Measurements from ENCODE around the gene TTC24. TPM values are rescaled to one million over a fixed set of nuclear protein-coding genes. Genes with fewer than 3 reads are reported as not detected.

TTC24 gene
- 1.2 TPM for total RNA-seq

DNA sequence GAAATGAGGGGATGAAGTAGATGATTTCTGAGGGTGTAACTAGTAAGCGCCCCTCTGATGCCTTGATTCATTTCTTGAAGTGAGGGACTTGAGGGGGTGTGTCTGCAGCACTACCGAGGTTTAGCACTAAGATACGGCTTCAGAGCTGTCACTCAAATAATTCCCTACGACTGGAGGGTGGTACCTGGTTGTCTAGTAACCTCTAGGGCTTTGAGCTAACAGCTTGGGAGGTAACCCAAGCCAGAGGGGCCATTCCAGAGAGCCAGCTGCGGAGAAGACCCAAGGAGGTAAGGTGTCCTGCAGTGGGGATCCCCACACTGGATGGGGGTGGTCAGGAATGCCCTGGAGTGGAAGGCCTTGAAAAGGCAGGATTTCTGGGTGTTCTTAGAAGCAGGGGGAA lies at the start of gene TTC24:
TTC24 (plus strand) TSS at position 252 of the 400 bp plus-strand sequence. CDS start 1,642 bp downstream, outside the sequence.
- H3K4me1 ChIP-seq (ENCODE audit: insufficient read depth, low read length) = peaks cover 32% of the 10 kb centered on the region
- H3K9me3 ChIP-seq (ENCODE audit: low read depth, low read length) = no peaks in the 10 kb centered on the region
- H3K27me3 ChIP-seq (ENCODE audit: insufficient read depth, low read length) = no peaks in the 10 kb centered on the region
- H3K4me3 ChIP-seq (ENCODE audit: low read length) = no peak within 1 kb of the TSS

GRCh38 chr1:156530006-156530405 lies 49.5 kb upstream of the TTC24 start:
- Histone ChIP-seq H3K4me3 (ENCODE audit: low read length) (no peak overlapping the region), H3K27me3 (ENCODE audit: insufficient read depth, low read length) (no peaks in the 10 kb centered on the region), H3K9me3 (ENCODE audit: low read depth, low read length) (no peaks in the 10 kb centered on the region), H3K4me1 (ENCODE audit: insufficient read depth, low read length) (peaks cover 17% of the 10 kb centered on the region)

- Histone ChIP-seq H3K9me3 (ENCODE audit: low read depth, low read length) (no peaks in the 10 kb centered on the region), H3K4me1 (ENCODE audit: insufficient read depth, low read length) (no peaks in the 10 kb centered on the region), H3K27me3 (ENCODE audit: insufficient read depth, low read length) (no peaks in the 10 kb centered on the region), H3K4me3 (ENCODE audit: low read length) (no peak overlapping the region)
Measured at GRCh38 chr1:156532374-156532773, 47.1 kb upstream of the TTC24 start.

GRCh38 chr1:156533568-156534220 lies 45.8 kb upstream of the TTC24 start:
- no peak overlapping the region for H3K4me3 ChIP-seq (ENCODE audit: low read length)
- no peaks in the 10 kb centered on the region for H3K4me1 ChIP-seq (ENCODE audit: insufficient read depth, low read length)
- no peaks in the 10 kb centered on the region for H3K9me3 ChIP-seq (ENCODE audit: low read depth, low read length)
- no peaks in the 10 kb centered on the region for H3K27me3 ChIP-seq (ENCODE audit: insufficient read depth, low read length)

DNA sequence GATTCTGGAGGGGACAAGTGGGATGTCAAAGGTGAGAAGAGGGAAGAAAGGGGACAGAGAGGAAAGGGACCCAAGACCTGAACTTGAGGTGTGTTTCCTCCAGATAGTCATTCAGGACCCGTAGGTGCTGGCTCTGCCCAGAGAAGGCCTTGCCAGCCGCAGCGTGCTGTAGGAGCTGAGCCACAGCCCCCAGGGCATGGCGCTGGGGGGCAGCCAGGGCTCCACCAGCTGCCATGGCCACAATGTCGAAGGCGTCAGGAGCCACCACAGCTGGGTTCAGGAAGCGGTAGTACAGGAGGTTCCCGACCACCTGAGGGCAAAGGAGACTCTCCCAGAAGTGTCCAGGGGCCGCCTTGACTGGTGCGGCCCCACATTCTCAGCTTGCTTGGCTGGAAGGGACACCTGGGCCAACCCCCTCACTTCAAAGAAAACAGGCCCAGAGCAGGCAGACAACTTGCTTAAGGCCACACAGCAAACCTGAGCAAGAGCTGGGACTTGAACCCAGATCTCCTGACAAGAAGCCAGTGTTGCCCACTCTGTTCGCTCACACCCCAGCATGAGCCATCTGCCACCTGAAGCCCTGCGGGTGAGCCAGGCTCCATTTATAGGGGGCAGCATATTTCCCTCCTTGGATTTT lies 45.0 kb upstream of the TTC24 start:
- Histone ChIP-seq H3K9me3 (ENCODE audit: low read depth, low read length) (no peaks in the 10 kb centered on the region), H3K4me3 (ENCODE audit: low read length) (no peak overlapping the region), H3K27me3 (ENCODE audit: insufficient read depth, low read length) (no peaks in the 10 kb centered on the region), H3K4me1 (ENCODE audit: insufficient read depth, low read length) (no peaks in the 10 kb centered on the region)

DNA sequence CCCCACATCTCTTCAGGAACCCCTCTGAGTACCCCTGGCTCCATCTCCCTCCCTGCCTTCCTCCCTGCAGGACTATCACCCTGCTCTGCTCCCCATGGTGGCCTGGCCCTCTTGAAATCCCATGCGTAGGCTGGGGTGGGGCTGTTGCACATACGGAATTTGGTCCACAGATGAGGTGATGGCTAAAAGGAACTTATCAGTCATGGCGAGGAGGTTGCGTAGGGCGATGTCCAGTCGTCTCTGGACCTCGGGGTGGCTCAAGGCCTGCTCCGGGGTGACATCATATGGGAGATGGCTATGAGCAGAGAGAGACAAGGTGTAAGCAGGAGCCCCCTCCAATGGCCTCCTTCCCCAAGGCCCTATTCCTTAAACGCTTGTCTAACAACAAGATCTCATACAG lies 42.5 kb upstream of the TTC24 start:
- H3K4me1 ChIP-seq (ENCODE audit: insufficient read depth, low read length) = no peaks in the 10 kb centered on the region
- H3K9me3 ChIP-seq (ENCODE audit: low read depth, low read length) = no peaks in the 10 kb centered on the region
- H3K27me3 ChIP-seq (ENCODE audit: insufficient read depth, low read length) = no peaks in the 10 kb centered on the region
- no peak overlapping the region for H3K4me3 ChIP-seq (ENCODE audit: low read length)

GRCh38 chr1:156538711-156539440 lies 40.6 kb upstream of the TTC24 start:
- Histone ChIP-seq H3K27me3 (ENCODE audit: insufficient read depth, low read length) (no peaks in the 10 kb centered on the region), H3K4me3 (ENCODE audit: low read length) (no peak overlapping the region), H3K4me1 (ENCODE audit: insufficient read depth, low read length) (no peaks in the 10 kb centered on the region), H3K9me3 (ENCODE audit: low read depth, low read length) (no peaks in the 10 kb centered on the region)

- no peaks in the 10 kb centered on the region for H3K4me1 ChIP-seq (ENCODE audit: insufficient read depth, low read length)
- no peaks in the 10 kb centered on the region for H3K27me3 ChIP-seq (ENCODE audit: insufficient read depth, low read length)
- no peak overlapping the region for H3K4me3 ChIP-seq (ENCODE audit: low read length)
- no peaks in the 10 kb centered on the region for H3K9me3 ChIP-seq (ENCODE audit: low read depth, low read length)
Measured at GRCh38 chr1:156539818-156540355, 39.6 kb upstream of the TTC24 start.

DNA sequence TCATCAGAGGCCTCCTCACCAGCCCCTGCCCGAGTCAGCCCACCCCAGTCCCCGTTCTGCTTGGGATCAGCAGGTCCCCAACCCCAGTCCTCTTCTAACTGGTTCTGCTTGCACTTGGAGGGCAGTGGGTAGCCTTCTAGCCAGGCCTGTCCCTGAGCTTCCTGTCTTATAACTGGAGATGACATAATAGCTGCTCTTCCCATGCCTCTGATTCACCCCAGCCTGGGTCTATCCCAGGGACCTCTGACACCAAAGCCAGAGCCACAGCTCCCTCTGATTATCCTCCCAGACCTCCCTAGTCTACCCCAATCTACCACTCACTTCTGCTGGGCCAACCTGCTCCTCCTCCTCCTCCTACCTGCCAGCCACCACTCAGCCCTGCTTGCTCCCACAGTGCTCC lies 38.6 kb upstream of the TTC24 start:
- no peaks in the 10 kb centered on the region for H3K4me1 ChIP-seq (ENCODE audit: insufficient read depth, low read length)
- no peak overlapping the region for H3K4me3 ChIP-seq (ENCODE audit: low read length)
- no peaks in the 10 kb centered on the region for H3K9me3 ChIP-seq (ENCODE audit: low read depth, low read length)
- H3K27me3 ChIP-seq (ENCODE audit: insufficient read depth, low read length) = no peaks in the 10 kb centered on the region

DNA sequence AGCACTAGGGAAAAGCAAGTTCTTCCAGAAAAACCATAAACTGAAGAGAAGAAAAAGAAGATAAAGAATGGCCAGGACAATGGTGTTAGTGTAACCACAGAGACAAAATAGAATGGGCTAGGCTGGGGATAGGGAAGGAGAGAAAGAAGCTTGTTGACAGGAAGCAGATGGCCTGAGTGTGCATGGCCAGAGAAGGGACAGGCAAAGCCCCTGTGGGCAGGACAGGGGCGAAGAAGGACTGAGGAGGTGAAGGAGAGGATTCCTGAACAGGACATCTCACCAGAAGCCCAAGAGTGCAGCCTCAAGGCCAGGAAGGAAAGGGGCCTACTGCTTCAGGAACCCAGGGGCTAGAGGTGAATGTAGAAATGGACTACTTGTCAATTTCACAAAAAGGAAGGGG lies 36.5 kb upstream of the TTC24 start:
- no peaks in the 10 kb centered on the region for H3K9me3 ChIP-seq (ENCODE audit: low read depth, low read length)
- H3K4me1 ChIP-seq (ENCODE audit: insufficient read depth, low read length) = no peaks in the 10 kb centered on the region
- no peak overlapping the region for H3K4me3 ChIP-seq (ENCODE audit: low read length)
- H3K27me3 ChIP-seq (ENCODE audit: insufficient read depth, low read length) = no peaks in the 10 kb centered on the region

- Histone ChIP-seq H3K27me3 (ENCODE audit: insufficient read depth, low read length) (no peaks in the 10 kb centered on the region), H3K4me3 (ENCODE audit: low read length) (no peak overlapping the region), H3K4me1 (ENCODE audit: insufficient read depth, low read length) (no peaks in the 10 kb centered on the region), H3K9me3 (ENCODE audit: low read depth, low read length) (no peaks in the 10 kb centered on the region)
Measured at GRCh38 chr1:156544592-156545102, 34.9 kb upstream of the TTC24 start.

DNA sequence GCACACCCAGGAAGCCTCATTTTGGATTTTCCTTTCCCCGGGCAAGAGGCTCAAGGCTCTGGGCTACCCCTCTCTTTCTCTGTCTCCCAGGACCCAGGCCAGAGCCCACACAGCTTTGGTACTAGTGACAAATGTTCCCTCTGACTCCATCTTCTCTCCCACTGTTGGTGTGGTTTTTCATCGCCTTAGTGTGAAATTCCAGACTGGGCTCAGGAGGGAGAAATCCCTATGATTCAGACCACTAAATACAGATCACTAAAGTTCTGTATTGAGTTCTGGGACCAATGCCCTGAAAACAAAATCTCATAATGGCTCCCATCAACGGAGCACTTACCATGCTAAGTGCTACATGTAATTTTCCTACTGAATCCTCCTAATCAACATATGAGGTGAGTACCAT lies 33.3 kb upstream of the TTC24 start:
- H3K9me3 ChIP-seq (ENCODE audit: low read depth, low read length) = no peaks in the 10 kb centered on the region
- H3K4me1 ChIP-seq (ENCODE audit: insufficient read depth, low read length) = no peaks in the 10 kb centered on the region
- no peak overlapping the region for H3K4me3 ChIP-seq (ENCODE audit: low read length)
- H3K27me3 ChIP-seq (ENCODE audit: insufficient read depth, low read length) = no peaks in the 10 kb centered on the region

GRCh38 chr1:156547434-156547833 lies 32.1 kb upstream of the TTC24 start:
- peaks cover 11% of the 10 kb centered on the region for H3K4me1 ChIP-seq (ENCODE audit: insufficient read depth, low read length)
- no peaks in the 10 kb centered on the region for H3K9me3 ChIP-seq (ENCODE audit: low read depth, low read length)
- no peak overlapping the region for H3K4me3 ChIP-seq (ENCODE audit: low read length)
- no peaks in the 10 kb centered on the region for H3K27me3 ChIP-seq (ENCODE audit: insufficient read depth, low read length)

GRCh38 chr1:156547982-156548381 lies 31.5 kb upstream of the TTC24 start:
- Histone ChIP-seq H3K27me3 (ENCODE audit: insufficient read depth, low read length) (no peaks in the 10 kb centered on the region), H3K9me3 (ENCODE audit: low read depth, low read length) (no peaks in the 10 kb centered on the region), H3K4me3 (ENCODE audit: low read length) (no peak overlapping the region), H3K4me1 (ENCODE audit: insufficient read depth, low read length) (peaks cover 17% of the 10 kb centered on the region)

GRCh38 chr1:156549390-156549789 lies 30.1 kb upstream of the TTC24 start:
- peaks cover 31% of the 10 kb centered on the region for H3K4me1 ChIP-seq (ENCODE audit: insufficient read depth, low read length)
- H3K27me3 ChIP-seq (ENCODE audit: insufficient read depth, low read length) = no peaks in the 10 kb centered on the region
- H3K9me3 ChIP-seq (ENCODE audit: low read depth, low read length) = no peaks in the 10 kb centered on the region
- no peak overlapping the region for H3K4me3 ChIP-seq (ENCODE audit: low read length)
